Measurements from ENCODE around the gene GABRG3.

GABRG3 gene

GRCh38 chr15:27088584-27089232 lies 117.7 kb downstream of the GABRG3 start:
- DNase-seq (ENCODE audit: low read depth) = no peak

GRCh38 chr15:27089233-27089586 lies 118.2 kb downstream of the GABRG3 start:
- DNase-seq (ENCODE audit: low read depth) = no peak
- no peak overlapping the region for H3K4me3 ChIP-seq (ENCODE audit: low read depth, low read length)

More at GRCh38 chr15:27088584-27089232, 117.7 kb downstream of the GABRG3 start:
- no peak overlapping the region for H3K4me3 ChIP-seq (ENCODE audit: low read depth, low read length)

GRCh38 chr15:27089676-27090075 lies 118.7 kb downstream of the GABRG3 start:
- no peak for DNase-seq (ENCODE audit: low read depth)
- no peak overlapping the region for H3K4me3 ChIP-seq (ENCODE audit: low read depth, low read length)

- peak; percentile 12 for DNase-seq (ENCODE audit: low read depth)
- H3K4me3 ChIP-seq (ENCODE audit: low read depth, low read length) = no peak overlapping the region
These were observed 120.4 kb downstream of the GABRG3 start for GRCh38 chr15:27091270-27091940.

- no peak overlapping the region for H3K4me3 ChIP-seq (ENCODE audit: low read depth, low read length)
- DNase-seq (ENCODE audit: low read depth) = no peak
These were observed 121.4 kb downstream of the GABRG3 start for GRCh38 chr15:27092390-27092789.

- no peak overlapping the region for H3K4me3 ChIP-seq (ENCODE audit: low read depth, low read length)
- no peak for DNase-seq (ENCODE audit: low read depth)
These were observed 123.3 kb downstream of the GABRG3 start for GRCh38 chr15:27094235-27094634.

- H3K4me3 ChIP-seq (ENCODE audit: low read depth, low read length) = no peak overlapping the region
- DNase-seq (ENCODE audit: low read depth) = peak; percentile 7
These were observed 125.1 kb downstream of the GABRG3 start for GRCh38 chr15:27095886-27096624.

GRCh38 chr15:27097506-27097905 lies 126.5 kb downstream of the GABRG3 start:
- no peak overlapping the region for H3K4me3 ChIP-seq (ENCODE audit: low read depth, low read length)
- DNase-seq (ENCODE audit: low read depth) = no peak

GRCh38 chr15:27101982-27102381 lies 131.0 kb downstream of the GABRG3 start:
- H3K4me3 ChIP-seq (ENCODE audit: low read depth, low read length) = no peak overlapping the region
- DNase-seq (ENCODE audit: low read depth) = no peak

GRCh38 chr15:27111323-27111722 lies 140.3 kb downstream of the GABRG3 start:
- no peak for DNase-seq (ENCODE audit: low read depth)
- no peak overlapping the region for H3K4me3 ChIP-seq (ENCODE audit: low read depth, low read length)

- DNase-seq (ENCODE audit: low read depth) = no peak
- no peak overlapping the region for H3K4me3 ChIP-seq (ENCODE audit: low read depth, low read length)
These were observed 143.5 kb downstream of the GABRG3 start for GRCh38 chr15:27114473-27114872.

GRCh38 chr15:27119695-27120266 lies 148.8 kb downstream of the GABRG3 start:
- no peak overlapping the region for H3K4me3 ChIP-seq (ENCODE audit: low read depth, low read length)
- no peak for DNase-seq (ENCODE audit: low read depth)

- DNase-seq (ENCODE audit: low read depth) = no peak
- no peak overlapping the region for H3K4me3 ChIP-seq (ENCODE audit: low read depth, low read length)
These were observed 150.7 kb downstream of the GABRG3 start for GRCh38 chr15:27121672-27122071.

- DNase-seq (ENCODE audit: low read depth) = no peak
- no peak overlapping the region for H3K4me3 ChIP-seq (ENCODE audit: low read depth, low read length)
These were observed 152.3 kb downstream of the GABRG3 start for GRCh38 chr15:27123291-27123690.

GRCh38 chr15:27123808-27124207 lies 152.8 kb downstream of the GABRG3 start:
- DNase-seq (ENCODE audit: low read depth) = no peak

GRCh38 chr15:27124287-27124871 lies 153.4 kb downstream of the GABRG3 start:
- no peak overlapping the region for H3K4me3 ChIP-seq (ENCODE audit: low read depth, low read length)
- no peak for DNase-seq (ENCODE audit: low read depth)

More at GRCh38 chr15:27123808-27124207, 152.8 kb downstream of the GABRG3 start:
- no peak overlapping the region for H3K4me3 ChIP-seq (ENCODE audit: low read depth, low read length)

- DNase-seq (ENCODE audit: low read depth) = no peak
- no peak overlapping the region for H3K4me3 ChIP-seq (ENCODE audit: low read depth, low read length)
These were observed 154.2 kb downstream of the GABRG3 start for GRCh38 chr15:27125185-27125584.

GRCh38 chr15:27126449-27126848 lies 155.5 kb downstream of the GABRG3 start:
- no peak for DNase-seq (ENCODE audit: low read depth)

GRCh38 chr15:27127815-27128570 lies 157.0 kb downstream of the GABRG3 start:
- no peak overlapping the region for H3K4me3 ChIP-seq (ENCODE audit: low read depth, low read length)
- no peak for DNase-seq (ENCODE audit: low read depth)

More at GRCh38 chr15:27126449-27126848, 155.5 kb downstream of the GABRG3 start:
- H3K4me3 ChIP-seq (ENCODE audit: low read depth, low read length) = no peak overlapping the region

Measured in skeletal muscle cell (primary cell).